A673 (cell line): ENCODE measurements around the gene MEAF6. TPM values are rescaled to one million over a fixed set of nuclear protein-coding genes. Genes with fewer than 3 reads are reported as not detected.

Experiments
- BruUV-seq: library from RNA; stranded (reverse); fragments of 400-500 nt; replicated peaks from 2 replicates; lab custom pipeline; 2021; lab: Mats Ljungman, UMichigan
- CTCF ChIA-PET: fragments of 300-600 bp; sonication (Branson Sonifier 250); formaldehyde crosslinking; loops from one replicate; lab custom pipeline; 2022; ENCODE audit warnings: antibody characterized with exemption; lab: Charles Lee
- POLR2A ChIA-PET: fragments of 300-600 bp; sonication (Branson Sonifier 250); formaldehyde crosslinking; loops from one replicate; lab custom pipeline; 2022; ENCODE audit warnings: antibody characterized with exemption; ENCODE audit not compliant: low non-redundant PET; lab: Charles Lee
- DNase-seq: peaks from one replicate; pipeline ENCODE4 v3.0.0-alpha.2; 2015; ENCODE audit warnings: low spot score
- H3K27ac ChIP-seq: fragments of 200-600 bp; sonication (generic); 2 replicates; pipeline ENCODE4 v1.5.1; 2016; ENCODE audit warnings: mixed run types, low read depth, mild to moderate bottlenecking, mixed read lengths, antibody characterized with exemption, low read length; ENCODE audit not compliant: poor library complexity, severe bottlenecking
- H3K27me3 ChIP-seq: fragments of 200-600 bp; sonication (generic); replicated peaks from 2 replicates; pipeline ENCODE4 v1.6.1; 2017; ENCODE audit warnings: mixed run types, low read depth, mild to moderate bottlenecking, mixed read lengths, antibody characterized with exemption, low read length; ENCODE audit not compliant: insufficient read depth, poor library complexity
- H3K36me3 ChIP-seq: fragments of 200-600 bp; sonication (generic); 2 replicates; pipeline ENCODE4 v1.6.1; 2016; ENCODE audit warnings: mixed run types, mild to moderate bottlenecking, mixed read lengths, antibody characterized with exemption, low read length; ENCODE audit not compliant: insufficient read depth, poor library complexity, severe bottlenecking
- H3K4me1 ChIP-seq: fragments of 200-600 bp; sonication (generic); 2 replicates; pipeline ENCODE4 v1.6.1; 2017; ENCODE audit warnings: mixed run types, mild to moderate bottlenecking, mixed read lengths, antibody characterized with exemption, low read length; ENCODE audit not compliant: insufficient read depth, poor library complexity, severe bottlenecking
- H3K4me3 ChIP-seq: fragments of 200-600 bp; sonication (generic); 2 replicates; pipeline ENCODE4 v1.5.1; 2016; ENCODE audit warnings: low read depth, mixed run types, mild to moderate bottlenecking, mixed read lengths, low read length; ENCODE audit not compliant: poor library complexity, severe bottlenecking
- H3K9me3 ChIP-seq: fragments of 200-600 bp; sonication (generic); 2 replicates; pipeline ENCODE4 v1.6.1; 2016; ENCODE audit warnings: mixed run types, low read depth, mild to moderate bottlenecking, mixed read lengths, antibody characterized with exemption, low read length; ENCODE audit not compliant: poor library complexity, severe bottlenecking
- EZH2 ChIP-seq: fragments of 200-600 bp; sonication (generic); IDR thresholded peaks from 2 replicates; pipeline ENCODE4 v1.6.1; 2017; ENCODE audit warnings: borderline replicate concordance, low read depth, mild to moderate bottlenecking, mixed read lengths, antibody characterized with exemption, low read length; ENCODE audit not compliant: poor library complexity, severe bottlenecking
- intact Hi-C: fragments of 100-400 bp; cut with micrococcal nuclease; formaldehyde crosslinking; loops from one replicate; pipeline ENCODE4 v1.10.0; 2022; ENCODE audit not compliant: unreplicated experiment
- total RNA-seq: library from RNA; stranded (reverse); gene quantifications from 2 replicates; pipeline ENCODE4 v1.2.3, GENCODE V29; 2021
- TF ChIP-seq, protein P1 (sequence below): fragments of 300-800, 200-600 bp; sonication (generic); conservative IDR thresholded peaks from 2 replicates; pipeline ENCODE4 v1.5.1; 2017; ENCODE audit warnings: low read depth, mild to moderate bottlenecking, antibody characterized with exemption, low read length, moderate library complexity, mixed read lengths

The MEAF6 gene
- total RNA-seq, 1 experiment from 2014 or later, result 73.8 TPM

DNA sequence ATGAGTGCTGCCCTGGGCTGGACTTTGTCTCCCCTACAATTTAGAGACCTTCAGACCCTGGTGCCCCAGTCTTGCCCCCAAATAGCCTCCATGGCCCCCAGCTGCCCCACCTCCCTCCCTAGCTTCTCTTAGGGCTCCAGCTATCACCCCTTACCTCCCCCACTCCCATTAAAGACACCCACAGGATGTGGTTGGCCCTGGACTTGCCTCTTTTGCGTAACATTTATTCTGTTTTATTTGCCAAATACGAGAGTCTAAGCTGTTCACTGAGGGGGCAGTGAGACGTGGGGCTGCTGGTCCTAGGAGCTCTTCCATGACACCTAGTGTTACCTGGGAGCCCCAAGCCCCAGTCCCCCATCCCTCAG, 35.7 kb downstream of the MEAF6 start:
- no peak for DNase-seq
- CTCF ChIA-PET, result interaction anchor here (1.2 kb wide), 1 partner anchor 9 kb away, joined by 4 read pairs; no protein-coding TSS in a partner anchor
- peaks cover 43% of the 10 kb centered on the region for H3K4me1 ChIP-seq
- no peak overlapping the region for H3K4me3 ChIP-seq
- H3K27ac ChIP-seq, result peak overlapping the region; percentile 48
- POLR2A ChIA-PET, result no interaction called here
- no peaks in the 10 kb centered on the region for H3K27me3 ChIP-seq
- no TSS peak for BruUV-seq
- no peak for TF ChIP-seq EZH2
- TF ChIP-seq, protein P1, sequence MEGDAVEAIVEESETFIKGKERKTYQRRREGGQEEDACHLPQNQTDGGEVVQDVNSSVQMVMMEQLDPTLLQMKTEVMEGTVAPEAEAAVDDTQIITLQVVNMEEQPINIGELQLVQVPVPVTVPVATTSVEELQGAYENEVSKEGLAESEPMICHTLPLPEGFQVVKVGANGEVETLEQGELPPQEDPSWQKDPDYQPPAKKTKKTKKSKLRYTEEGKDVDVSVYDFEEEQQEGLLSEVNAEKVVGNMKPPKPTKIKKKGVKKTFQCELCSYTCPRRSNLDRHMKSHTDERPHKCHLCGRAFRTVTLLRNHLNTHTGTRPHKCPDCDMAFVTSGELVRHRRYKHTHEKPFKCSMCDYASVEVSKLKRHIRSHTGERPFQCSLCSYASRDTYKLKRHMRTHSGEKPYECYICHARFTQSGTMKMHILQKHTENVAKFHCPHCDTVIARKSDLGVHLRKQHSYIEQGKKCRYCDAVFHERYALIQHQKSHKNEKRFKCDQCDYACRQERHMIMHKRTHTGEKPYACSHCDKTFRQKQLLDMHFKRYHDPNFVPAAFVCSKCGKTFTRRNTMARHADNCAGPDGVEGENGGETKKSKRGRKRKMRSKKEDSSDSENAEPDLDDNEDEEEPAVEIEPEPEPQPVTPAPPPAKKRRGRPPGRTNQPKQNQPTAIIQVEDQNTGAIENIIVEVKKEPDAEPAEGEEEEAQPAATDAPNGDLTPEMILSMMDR, result no peak
- H3K36me3 ChIP-seq, result peaks cover 32% of the 10 kb centered on the region
- intact Hi-C loops, result no loop called here
- H3K9me3 ChIP-seq, result no peaks in the 10 kb centered on the region

DNA sequence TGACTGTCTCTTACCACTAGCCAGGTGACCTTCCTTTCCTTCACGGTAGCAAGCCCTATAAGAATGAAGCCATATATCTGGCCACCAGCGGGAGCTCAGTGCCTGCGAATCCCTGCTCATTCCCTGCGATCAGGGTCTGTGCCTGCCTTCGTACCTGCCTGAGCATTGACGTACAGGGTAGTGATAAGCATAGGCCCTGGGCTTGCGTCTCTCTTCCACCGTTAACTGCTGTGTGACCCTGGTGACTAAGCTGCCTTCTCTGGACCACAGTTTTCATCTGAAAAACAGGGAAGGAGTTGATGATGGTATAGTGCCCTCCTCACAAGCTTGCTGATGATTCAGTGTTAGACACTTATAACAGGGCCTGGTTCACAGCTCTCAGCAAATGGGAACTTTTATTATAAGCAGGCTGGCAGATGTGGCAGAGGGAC, 36.1 kb downstream of the MEAF6 start:
- Histone ChIP-seq H3K36me3 (peaks cover 32% of the 10 kb centered on the region), H3K4me3 (no peak overlapping the region), H3K27me3 (no peaks in the 10 kb centered on the region), H3K4me1 (peaks cover 47% of the 10 kb centered on the region), H3K27ac (peak overlapping the region; percentile 48), H3K9me3 (no peaks in the 10 kb centered on the region)
- TF ChIP-seq EZH2, result no peak
- TF ChIP-seq, protein P1, result no peak
- no TSS peak for BruUV-seq
- ChIA-PET CTCF (interaction anchor here (1.2 kb wide), 1 partner anchor 9 kb away, joined by 4 read pairs; no protein-coding TSS in a partner anchor), POLR2A (no interaction called here)
- intact Hi-C loops, result no loop called here
- no peak for DNase-seq

DNA sequence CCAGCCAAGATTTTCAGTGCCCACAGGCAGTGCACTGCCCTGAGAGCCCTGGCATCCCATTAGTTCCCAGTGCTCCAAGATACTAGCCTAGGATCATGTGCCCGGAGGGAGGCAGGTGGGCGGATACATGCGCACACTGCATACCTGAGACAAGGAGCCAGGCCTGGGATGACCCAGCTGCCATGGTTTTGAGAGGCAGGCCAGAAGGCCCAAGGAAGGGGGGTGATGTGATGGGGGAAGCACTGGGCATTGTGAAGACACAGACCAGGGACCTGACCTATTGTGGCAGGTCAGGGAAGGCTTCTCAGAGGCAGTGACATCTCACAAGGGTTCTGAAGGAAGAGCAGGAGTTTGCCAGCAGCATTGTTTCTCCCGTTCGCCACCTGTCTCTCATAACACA, 36.6 kb downstream of the MEAF6 start:
- Histone ChIP-seq H3K4me1 (peaks cover 49% of the 10 kb centered on the region), H3K27ac (peak overlapping the region; percentile 24)
- intact Hi-C loops, result no loop called here

More for the DNA sequence above, 36.6 kb downstream of the MEAF6 start:
- ChIA-PET POLR2A (no interaction called here), CTCF (interaction anchor here (1.2 to 1.7 kb wide), 2 partner anchors 10 kb away, joined by 4 read pairs; no protein-coding TSS in a partner anchor)
- no peak overlapping the region for H3K4me3 ChIP-seq
- no peak for TF ChIP-seq EZH2
- TF ChIP-seq, protein P1, result no peak
- DNase-seq, result no peak
- H3K27me3 ChIP-seq, result no peaks in the 10 kb centered on the region
- no peaks in the 10 kb centered on the region for H3K9me3 ChIP-seq
- no TSS peak for BruUV-seq
- H3K36me3 ChIP-seq, result peaks cover 32% of the 10 kb centered on the region
